ENCODE data around the gene EML6. TPM values are rescaled to one million over a fixed set of nuclear protein-coding genes. Genes with fewer than 3 reads are reported as not detected.

The EML6 gene
- polyA plus RNA-seq, 1 donor: 26.8 TPM

DNA sequence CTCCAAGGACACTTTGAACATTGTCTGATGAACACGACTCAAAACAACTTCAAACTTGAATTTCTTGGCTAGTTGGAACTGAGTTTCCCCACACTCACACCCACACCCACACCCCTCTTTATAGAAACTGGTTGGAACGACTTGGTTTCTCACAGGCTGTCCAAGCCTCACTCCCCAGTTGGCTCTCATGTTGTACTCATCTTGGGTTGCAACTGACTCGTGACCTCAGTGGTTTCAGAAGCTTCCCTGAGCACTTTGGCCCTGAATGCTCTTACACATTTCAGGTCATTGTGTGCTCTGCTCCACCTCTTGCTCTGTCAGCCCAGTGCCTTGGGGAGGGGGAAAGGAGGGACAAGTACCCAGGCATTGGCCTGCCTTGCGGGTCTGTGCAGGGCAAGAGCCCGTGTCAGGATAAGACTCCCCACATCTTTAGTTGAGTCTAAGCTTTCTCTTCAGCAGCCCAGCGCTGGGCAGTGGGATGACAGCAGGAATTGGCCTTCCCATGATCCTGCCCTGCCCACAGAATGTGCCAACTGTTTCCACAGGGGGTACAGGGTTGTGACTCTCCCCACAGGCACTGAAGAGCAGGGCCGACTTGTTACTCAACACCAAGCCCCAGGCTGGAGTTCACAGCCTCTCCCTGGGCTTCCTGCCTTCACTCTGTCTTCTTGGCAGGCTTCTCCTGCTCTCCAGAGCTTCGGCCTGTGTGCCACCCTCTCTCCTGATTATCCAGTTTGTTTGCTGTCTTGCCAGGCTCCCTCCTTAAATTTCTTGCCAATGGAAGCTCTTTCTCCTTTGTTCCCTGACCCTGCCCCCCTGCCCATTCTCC, 222.1 kb downstream of the EML6 start:
- no peak for DNase-seq (ENCODE audit: low read depth)

DNA sequence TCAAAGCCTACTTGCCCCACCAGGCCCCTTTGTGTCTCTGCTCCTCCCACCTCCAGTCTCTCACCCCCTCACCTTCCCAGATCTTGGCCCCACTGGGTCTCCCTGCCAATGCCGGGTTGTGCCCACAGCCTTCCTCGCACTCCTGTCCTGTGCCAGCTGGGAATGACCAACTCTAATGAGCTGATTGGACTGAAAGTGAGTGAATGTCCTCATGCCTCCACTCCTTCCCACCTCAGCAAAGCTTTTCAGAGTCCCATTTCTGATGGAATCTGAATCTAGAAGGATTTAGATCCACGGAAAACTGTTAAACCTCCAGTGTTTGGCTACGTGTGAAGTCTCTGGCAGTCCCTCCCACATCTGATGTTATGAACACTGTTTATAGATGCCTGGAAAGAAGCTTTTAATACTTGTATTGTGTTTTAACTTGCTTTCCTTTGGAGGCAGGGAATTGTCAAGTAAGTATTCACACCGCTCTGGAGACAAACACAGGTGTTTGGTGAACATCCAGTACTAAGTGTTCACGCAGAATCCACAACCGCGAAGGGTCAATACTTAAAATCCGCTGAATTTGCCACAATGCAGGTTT, 222.9 kb downstream of the EML6 start:
- DNase-seq (ENCODE audit: low read depth): no peak

DNA sequence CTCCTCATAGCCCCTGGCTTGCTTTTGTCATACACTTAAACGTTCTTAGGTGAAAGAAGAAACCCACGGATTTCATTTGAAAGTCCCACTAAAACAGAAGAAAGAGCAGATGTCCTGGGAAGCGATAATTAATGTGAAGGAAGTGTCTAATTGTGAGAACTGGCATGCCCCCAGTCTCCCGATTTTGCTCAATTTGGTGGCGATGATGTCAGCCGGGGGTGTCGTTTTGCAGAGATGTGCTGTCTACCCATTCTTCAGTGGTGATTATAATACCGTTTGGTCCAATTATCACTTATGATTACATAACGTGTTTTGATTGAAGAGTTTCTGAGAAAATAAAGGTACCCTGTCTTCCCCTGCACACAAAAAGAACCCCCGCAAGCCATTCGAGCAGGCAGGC, 223.7 kb downstream of the EML6 start:
- DNase-seq (ENCODE audit: low read depth): no peak

DNA sequence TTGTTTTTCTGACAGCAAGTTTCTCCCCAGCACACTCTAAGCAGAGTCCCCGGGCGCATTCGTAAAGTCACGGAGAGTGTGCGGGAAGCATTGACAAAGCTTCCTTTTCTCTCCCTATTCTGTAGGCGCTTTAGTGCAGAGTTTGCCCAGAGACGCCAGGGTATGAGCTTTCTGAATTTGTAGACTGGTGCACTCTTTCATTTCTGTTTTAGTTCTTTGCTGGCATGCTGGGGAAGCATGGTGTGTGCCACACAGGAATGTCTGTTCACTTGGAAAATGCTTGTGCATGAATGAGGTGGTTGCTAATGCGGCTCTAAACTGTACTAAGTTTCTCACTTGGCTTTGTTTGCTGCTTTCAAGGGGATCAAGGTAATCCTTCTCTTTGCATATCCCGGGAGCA, 224.2 kb downstream of the EML6 start:
- no peak for DNase-seq (ENCODE audit: low read depth)

DNA sequence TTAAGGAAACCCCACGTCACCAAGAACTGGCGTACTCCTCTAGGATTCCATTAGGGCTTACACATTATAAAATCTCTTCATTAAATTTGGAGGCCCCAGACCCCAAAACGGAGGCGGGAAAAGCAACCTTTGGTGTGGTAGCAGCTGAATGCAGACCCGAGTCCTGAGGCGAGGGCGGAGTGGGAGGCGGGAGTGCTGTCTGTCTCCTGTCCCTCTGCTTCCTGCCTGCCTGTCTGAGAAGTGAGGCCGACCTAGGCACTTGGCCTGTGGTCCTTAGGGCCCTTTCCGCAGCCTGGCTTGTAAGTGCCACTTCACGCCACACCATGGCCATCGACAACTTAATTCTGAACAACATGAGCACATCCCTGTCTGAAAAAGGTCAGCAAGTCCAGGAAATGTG, 224.7 kb downstream of the EML6 start:
- no peak for DNase-seq (ENCODE audit: low read depth)

DNA sequence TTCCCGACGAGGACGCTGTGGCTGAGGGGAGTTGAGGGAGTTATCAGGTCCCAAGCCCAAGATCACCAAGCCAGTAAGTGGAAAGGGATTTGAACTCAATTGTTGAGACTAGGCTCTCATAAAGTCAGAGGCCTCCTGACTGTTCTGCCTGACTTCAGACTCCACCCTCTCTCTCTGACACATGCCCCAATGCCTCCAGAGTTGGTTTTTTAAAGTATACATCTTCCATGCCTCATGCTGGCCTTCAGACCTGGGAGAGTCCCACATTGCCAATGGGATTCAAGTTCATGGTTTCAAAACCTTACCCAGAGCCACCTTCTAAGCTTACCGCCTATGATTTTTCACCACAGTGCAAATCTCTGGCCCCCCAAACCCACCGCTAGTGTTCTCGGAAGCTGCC, 226.0 kb downstream of the EML6 start:
- DNase-seq (ENCODE audit: low read depth): no peak

DNA sequence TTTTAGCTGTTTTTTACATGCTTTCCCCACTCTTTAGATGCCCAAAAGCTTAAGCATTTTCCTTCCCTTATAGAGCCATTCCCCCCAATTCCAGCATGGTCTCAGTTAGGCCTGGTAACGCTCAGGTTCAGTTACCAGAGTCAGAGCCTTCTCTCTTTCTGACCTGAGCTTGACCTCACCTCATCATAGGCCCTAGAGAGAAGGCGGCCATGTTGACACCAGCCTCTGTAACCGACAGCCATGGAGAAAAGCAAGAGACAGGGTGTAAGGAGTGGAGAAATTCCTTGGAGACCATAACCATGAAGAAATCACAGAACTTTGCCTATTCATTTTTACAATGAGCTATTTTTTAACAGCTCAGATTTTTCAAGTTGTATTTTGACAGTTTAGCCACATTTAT, 227.3 kb downstream of the EML6 start:
- no peak for DNase-seq (ENCODE audit: low read depth)

DNA sequence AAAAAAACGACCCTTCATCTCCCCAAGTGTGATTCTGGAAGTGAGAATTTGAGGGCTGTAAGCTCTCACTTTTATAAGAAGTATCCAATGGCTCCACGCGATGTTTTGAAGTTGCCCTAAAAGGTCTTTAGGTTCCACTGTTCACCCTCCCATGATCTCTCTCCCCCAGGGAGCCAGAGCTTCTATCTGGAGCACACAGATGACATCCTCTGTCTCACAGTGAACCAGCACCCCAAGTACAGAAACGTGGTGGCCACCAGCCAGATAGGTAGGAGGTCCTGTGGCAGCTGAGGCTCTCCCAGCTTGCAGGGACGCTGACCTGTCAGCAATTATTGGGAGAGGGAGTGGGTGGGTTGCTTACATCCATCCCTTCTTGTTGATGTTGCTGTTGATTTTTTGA, 229.0 kb downstream of the EML6 start:
- no peak for DNase-seq (ENCODE audit: low read depth)

DNA sequence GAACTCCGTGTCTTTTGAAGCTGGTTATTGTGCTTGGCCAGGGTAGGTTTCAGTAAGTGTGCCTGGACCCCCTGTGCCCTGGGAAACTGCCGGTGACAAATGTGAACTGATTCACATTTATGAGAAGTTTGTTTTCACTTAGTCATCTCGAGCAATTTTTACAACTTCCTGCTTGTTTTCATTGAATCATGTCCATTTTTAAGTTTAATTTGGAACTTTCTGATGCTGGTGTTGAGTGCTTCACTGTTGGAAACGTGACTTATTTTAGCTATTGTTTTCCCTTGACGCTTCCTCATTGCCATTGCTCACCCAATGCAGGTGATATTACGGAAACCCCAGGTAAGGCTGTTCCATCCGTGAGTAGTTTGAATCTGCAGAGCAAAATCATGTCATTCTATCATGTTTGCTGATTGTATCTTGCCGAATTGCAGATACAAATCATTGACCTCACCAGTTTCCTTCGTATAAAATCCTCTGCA, 229.6 kb downstream of the EML6 start:
- DNase-seq (ENCODE audit: low read depth): no peak

DNA sequence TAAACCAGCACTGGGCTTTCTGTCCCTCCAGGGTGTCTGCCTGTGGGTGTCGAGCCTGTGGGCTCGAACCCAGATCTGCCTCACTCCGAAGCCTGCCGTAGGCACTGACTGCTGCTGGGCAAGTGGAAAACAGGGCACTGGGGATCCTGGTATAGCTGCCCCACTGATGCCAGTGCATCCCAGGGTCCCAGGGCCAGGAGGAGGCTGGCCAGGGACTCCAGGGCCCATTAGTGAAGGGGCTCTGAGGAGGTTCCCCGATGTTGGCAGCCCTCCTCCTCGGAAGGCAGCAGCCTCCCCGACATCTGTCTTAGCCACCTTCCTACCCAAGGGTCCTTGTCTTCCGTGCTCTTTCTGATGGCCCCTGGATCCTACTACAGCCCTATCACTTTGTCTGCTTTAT, 230.7 kb downstream of the EML6 start:
- DNase-seq (ENCODE audit: low read depth): no peak

DNA sequence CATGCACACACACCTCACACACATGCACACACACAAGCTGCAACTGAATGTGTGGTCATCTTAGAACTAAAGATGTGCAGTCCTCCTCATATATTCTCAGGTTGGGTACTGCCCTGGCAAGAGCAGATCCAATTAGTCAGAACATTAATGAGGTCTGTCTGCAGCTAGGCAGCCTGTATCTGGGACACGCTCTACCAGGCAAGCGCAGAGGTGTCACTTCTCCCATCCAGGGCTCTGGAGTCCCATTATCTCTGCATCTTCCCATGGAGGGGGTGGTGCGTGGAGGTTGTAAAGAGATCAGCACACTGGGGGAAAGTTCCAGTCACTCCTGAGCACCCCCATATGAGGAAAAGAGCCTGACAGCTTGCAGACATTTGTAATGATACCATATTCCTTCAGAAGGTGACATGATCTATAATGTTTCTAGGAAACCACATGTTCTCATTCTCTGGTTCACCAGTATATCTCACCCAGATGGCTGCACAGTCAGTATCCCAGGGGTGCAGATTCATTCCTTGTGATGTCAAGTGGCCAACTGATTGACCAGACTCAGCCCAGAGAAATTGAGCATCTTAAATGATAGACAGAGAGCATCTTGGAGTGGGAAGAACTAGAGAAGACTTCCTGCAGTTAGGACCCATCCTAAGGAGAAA, 231.4 kb downstream of the EML6 start:
- no peak for DNase-seq (ENCODE audit: low read depth)

DNA sequence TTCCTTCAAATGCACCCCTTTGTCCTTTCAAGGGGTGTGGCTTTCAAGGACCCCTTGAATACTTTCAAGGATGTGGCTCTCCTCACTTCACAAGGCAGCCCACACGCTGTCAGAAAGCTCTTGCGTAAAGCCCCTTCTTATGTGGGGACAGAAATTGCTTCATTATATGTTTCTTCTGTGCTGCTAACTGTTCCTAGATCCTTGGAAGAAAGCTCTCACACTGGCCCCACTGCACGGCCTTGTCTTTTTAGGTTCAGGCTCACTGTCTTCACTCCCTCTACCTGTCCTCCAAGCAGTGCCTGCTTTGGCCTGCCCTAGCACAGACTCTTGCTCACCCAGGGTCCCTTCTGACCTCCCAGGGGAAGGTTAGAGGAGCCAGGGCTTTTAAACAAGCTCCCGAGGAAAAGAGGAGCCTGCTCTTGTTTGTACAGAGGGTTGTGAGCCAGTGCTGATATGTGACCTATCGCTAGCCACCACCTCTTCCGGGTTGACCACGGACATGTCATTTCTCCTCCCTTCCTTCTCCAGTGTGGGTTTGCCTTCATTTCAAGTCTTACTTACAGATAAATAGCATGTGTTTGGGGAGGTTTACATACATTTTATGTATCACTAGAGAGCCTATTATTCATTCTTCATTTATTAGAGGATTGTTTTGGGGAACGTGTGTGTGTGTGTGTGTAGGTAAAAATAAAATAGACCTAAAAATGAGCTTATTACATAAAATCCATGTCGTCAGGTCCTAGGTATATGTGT, 232.1 kb downstream of the EML6 start:
- no peak for DNase-seq (ENCODE audit: low read depth)

DNA sequence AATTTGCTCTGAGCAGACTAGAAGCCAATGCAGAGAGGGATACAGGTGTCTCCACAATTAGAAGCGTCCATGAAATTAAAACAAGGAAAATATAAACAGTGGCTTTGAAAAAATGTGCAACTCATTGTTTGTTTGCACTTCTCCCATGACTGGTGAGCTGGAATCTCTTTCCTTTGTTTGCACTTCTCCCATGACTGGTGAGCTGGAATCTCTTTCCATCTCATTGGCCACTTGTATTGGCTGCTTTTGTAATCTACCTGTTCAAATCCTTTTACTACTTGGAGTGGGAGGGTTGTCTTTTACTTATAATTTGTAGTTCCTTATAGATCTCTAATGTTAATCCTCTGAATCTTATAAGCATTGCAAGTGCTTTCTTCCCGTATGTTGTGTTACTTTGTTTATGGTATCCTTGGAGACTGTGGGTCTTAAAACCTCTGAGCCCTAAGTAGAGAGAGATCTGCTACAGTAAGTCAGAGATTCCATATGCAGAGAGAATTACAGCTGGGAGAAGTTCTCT, 232.7 kb downstream of the EML6 start:
- DNase-seq (ENCODE audit: low read depth): no peak

DNA sequence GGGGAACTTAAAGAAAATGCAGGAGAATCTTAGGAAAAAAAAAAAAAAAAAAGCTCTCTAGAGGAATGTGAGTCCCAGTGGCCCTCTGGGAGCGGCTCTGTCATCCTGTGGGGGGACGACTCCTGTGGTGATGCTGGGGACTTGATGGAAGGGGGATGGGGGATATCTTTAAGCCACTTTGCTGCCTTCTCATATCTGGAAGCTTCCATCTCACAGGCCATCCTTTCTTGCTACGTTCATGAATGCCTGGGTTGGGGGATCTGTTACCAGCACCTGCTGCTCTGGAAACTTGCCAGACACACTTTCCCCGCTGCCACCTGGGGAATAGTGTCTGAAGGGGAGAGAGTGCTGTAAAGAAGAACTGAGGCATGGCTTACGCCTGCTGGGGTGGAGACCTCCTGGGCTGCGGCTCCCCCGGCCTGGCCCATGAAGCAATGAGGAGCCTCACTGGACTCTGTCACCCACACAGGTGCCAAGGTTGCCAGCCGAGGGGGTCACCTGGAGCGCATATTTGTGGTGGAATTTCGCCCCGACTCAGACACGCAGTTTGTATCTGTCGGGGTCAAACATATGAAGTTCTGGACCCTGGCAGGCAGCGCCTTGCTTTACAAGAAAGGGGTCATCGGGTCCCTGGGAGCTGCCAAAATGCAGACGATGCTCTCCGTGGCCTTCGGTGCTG, 234.0 kb downstream of the EML6 start:
- no peak for DNase-seq (ENCODE audit: low read depth)

DNA sequence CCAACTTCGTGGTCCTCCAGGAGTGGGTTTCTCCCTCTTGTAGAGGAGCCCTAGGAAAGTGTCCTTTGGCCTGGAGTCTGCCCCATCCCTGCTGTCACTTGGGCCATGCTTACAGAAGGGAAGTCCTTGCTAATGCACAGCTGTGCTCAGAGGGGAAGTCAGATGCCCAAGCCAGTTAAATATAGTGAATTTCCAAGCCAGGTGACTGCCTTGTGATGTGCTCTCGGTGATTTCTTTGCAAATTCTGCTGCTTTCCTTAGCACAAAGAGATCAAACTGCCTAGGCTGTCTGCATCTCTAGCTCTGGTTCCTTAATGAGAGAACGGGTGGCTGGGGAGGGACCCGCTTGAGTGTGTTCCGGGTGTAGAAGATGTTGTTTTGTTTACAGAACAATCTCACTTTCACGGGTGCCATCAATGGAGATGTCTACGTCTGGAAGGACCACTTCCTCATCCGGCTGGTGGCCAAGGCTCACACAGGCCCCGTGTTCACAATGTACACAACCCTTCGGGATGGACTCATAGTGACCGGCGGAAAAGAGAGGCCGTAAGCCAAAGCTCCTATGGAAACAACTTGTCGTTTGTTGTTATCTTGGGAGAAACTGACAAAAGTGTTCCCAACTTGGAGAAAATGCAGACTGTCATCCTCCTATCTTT, 235.4 kb downstream of the EML6 start:
- DNase-seq (ENCODE audit: low read depth): no peak

DNA sequence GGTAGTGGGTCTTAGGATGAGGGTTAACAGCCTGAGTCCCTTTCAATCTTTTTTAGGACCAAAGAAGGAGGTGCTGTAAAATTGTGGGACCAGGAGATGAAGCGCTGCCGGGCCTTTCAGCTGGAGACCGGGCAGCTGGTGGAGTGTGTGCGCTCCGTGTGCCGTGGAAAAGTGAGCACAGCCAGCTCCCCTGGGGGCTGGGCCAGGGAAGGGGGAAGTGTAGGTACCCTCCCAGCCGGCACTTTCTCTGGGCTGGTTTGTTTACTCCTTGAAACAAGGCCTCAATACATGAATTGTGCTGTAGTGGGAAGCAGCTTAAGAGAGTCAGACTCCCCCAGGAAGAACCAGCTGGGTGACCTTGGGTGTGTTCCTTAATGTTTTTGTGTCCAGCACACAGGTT, 236.7 kb downstream of the EML6 start:
- no peak for DNase-seq (ENCODE audit: low read depth)

DNA sequence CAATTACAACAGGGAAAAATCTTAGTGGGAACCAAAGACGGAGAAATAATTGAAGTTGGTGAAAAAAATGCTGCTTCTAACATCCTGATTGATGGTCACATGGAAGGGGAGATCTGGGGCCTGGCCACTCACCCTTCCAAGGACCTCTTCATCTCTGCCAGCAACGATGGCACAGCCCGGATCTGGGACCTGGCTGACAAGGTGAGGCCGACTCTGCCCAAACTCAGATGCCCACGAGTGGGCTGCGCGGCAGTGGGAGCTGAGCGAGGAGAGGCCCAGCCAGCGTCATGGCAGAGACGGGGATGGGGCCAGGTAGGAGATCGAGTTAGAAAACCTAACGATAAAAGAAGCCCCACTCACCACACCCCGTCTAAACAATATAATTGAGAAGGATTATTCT, 239.0 kb downstream of the EML6 start:
- no peak for DNase-seq (ENCODE audit: low read depth)

DNA sequence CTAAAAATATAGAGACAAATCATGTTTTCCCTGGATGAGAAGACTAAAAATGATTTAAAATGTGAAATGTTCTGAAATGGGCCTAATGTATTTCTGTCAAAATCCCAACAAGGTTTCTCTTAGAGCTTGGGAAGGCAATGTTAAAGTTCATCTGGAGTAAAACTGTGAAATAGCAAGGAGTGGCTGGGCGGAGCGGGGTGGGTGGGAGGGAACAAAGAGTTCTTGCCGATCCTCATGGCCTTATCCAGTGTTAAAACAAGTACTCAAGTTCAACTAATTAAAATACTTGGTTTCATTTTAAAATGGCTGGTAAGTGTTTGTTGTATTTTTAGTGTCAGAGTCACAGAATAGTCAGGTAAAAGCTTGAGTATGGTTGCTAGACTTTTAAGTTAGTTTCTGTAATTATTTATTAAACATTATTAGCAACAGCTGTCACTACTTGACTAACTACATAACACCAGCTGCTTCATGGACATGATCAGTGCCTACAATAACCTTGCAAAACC, 239.5 kb downstream of the EML6 start:
- DNase-seq (ENCODE audit: low read depth): no peak

DNA sequence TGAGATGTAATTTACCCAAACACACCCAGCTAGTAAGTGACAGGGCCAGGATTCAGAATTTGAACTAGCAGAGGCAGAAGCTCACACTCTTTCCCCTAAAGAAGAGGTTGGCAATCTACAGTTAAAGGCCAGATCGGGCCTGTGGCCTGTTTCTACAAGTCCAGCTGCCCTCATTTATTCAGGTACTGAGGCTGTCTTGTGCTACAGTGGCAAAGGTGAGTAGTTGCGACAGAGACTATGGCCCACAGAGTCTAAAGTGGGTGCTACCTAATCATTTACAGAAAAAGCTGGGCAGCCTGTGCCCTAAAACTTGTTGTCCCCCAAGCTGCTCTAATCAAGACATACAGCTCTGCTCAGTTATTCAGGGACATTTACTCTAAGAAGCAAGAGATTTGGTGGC, 240.0 kb downstream of the EML6 start:
- no peak for DNase-seq (ENCODE audit: low read depth)

DNA sequence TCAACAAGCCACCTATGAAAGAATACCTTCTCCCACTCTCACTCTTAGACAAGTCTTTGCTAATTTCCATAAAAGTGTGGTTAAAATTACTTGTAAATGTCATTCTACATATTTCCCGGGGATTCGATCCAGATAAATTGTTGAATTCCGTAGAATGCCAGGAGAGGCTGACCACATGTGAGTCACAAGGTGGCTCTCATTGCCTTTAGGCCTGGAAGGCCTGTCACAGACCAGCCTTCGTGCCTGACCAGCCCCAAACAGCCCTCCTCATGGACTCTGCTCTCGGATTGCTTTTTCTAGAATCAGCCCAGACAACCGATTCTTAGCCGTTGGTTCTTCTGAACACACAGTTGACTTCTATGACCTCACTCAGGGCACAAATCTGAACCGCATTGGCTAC, 240.8 kb downstream of the EML6 start:
- no peak for DNase-seq (ENCODE audit: low read depth)

DNA sequence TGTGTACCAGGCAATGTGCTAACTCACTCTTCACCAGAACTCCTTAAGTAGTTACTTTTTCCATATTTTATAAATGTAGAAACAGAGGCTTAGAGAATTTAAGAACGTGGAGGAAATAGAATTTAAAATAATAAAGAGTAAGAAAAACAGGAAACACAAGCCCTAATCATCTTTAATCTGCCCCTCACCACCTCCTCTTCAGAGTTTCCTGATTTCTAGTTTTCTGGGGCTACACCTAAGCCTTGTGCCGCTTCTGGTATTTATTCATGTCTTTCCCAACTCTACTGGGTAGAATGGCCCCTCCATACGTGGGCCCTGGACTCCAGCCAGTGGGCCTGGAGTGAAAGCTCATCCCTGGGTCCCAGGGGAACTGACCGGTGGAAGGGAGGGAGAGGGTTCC, 241.4 kb downstream of the EML6 start:
- DNase-seq (ENCODE audit: low read depth): no peak

All from forelimb muscle (tissue), 1 donor.